HG02610 (cell line): ENCODE results near the gene ARHGAP22.
"Not testable (repeated sequence)": the region's sequence is repeated elsewhere in the genome, so short reads cannot be mapped to it uniquely, and the experiment has no call there.

Experiments used
- ATAC-seq: cut with Tn5 transposase; IDR thresholded peaks from one replicate; pipeline ENCODE4 v1.9.1; 2021; ENCODE audit warnings: mild to moderate bottlenecking, moderate library complexity; ENCODE audit not compliant: unreplicated experiment

Gene ARHGAP22

DNA sequence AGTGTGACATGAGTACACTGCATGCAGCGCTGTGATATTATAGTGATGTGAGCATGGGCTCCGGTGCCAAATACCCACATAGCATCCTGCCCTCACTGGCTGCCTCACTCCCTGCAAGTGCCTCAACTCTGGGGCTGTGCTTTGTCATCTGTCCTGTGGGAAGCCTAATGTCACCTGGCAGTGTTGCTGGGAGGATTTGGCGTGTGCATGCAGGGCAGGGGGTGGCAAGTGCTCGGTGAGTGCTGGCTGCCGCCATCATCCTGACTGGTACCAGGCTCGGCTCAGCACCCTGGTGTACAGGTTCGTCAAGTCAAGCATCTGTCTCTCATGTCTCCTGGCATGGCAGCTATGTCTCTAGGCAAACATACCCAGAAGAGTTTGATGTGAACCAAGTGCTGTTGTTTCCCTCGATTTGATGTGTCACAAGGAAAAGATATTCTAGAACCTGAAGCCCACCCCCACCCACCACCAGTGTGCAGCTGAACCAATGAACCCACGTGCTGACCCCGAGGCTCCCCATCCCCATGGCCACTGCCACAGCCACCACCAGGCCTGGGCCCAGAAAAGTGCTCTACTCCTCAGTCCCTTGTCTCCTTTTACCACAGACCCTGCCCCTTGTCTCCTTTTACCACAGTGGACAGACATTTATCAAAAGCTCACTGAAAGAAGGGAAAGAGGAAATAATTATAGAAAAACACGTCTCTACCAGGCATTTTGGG is 162.6 kb downstream of the ARHGAP22 start:
- no peak for ATAC-seq

DNA sequence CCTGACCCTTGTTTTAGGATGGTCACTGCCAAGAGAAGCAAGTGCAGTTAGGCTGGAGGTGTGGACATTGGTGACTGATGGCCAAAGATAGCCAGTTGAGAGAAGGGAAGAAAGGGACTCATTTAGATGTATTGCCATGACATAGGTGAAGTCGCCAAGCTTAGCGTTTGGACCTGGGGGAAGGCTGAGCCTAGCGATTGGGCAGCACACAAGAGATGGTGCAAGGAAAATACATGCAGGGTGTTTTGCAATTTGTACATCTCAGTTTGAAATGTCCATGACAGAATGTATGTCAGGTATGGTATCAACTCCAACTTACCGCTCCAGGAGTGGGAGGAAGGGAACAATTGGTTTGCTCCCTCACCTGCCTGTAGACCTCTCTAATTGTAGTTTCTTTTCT is 164.1 kb downstream of the ARHGAP22 start:
- no peak for ATAC-seq

DNA sequence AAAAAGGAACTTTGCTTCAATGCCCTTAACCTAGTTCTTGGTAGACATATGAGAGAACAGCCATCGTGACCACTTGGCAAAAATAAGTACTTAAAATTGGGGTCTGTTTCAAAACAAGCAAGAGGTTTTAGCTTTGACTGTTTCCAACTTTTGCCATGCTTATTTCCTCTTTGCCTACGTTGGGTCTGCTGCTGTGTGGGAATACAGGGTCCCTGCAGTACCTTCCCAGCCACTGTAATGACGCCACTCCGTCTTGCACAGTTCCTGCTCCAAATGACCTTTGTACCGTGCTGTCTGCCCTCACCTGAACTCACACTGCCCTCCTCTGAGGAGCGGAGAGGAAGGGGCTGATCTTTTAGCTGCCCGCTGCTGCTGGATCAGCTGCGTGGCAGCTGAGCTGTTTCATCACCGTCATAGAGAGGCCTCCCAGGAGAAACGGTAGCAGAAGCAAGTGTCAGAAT is 165.3 kb downstream of the ARHGAP22 start:
- ATAC-seq = no peak

DNA sequence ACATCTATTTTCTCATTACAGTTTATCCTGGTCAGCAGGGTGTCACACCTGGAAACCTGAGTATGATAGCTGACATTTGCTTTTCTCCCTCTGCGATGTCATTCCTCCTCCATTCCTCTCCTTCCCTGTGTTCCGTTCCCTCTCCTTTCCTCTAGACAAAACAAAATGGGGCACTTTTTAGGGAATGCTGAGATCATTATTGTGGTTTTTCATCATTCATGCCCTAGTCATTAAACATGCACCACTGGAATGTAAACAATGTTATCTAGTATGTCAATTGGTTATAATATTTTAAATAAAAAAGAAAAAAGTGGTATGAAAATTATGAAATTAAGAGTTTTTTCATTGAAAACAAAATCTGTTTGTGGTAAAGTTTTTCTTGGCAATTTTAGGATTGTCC is 165.8 kb downstream of the ARHGAP22 start:
- no peak for ATAC-seq

DNA sequence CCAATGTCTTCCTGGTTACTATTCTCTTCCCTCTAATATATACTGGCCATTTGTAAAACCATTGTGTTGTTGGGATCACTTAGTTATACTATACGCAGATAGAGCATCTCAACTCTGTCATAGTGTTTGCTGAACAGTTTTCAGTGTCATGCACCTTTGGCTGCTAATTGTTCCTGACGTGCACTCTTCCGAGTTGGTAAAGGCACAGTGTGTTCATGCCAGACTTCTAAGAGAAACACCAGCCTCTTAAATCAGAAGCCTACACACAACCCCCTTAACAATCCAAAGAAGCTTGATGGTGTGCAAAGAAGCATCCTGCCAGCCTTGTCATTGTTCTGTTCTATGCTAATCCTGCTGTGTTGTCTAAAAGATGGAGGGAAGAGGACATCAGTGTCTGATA is 167.3 kb downstream of the ARHGAP22 start:
- no peak for ATAC-seq

DNA sequence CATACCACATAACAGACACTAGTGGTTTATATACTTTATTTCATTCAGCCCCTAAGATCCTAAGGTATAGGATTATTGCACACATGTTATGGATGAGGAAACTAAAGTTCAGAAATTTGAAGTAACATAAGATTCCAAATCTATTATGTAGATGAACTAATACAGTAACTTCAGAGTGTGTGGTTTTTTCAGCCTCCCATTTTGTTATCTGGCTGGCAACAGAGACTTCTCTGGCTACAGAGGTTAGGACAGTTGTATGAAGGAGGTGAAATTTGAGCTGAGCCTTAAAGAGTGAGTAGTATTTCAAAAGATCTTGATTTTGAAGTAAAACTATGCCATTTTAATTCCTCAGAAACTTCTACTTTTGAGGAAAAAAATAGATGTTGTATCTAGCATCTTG is 173.0 kb downstream of the ARHGAP22 start:
- no peak for ATAC-seq

DNA sequence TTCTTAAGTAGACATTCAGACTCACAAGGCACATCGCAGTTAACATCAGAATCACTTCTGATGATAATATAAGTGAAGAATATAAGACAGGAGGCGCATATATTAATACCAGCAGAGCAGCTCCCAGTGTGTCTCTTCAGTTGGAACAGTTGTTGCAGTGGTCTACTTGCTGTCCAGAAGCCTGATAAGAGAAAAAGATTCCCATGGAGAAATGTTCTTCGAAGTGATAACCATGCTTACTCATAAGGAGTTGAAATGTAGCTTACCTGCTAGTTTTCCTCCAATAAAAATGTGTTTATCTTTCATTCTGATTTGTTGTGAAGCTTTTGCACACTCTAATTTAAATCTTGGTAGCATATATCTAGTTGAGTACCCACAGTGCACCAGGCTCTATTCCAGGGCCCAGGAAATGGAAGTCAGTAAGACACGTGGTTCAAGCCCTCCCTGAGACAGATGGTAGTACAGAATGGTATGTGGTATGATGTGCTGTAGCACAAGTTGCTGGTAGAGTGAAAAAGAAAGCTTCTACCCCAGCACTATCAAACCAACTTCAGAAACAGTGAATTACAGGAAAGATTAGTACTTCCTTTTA is 174.4 kb downstream of the ARHGAP22 start:
- no peak for ATAC-seq

DNA sequence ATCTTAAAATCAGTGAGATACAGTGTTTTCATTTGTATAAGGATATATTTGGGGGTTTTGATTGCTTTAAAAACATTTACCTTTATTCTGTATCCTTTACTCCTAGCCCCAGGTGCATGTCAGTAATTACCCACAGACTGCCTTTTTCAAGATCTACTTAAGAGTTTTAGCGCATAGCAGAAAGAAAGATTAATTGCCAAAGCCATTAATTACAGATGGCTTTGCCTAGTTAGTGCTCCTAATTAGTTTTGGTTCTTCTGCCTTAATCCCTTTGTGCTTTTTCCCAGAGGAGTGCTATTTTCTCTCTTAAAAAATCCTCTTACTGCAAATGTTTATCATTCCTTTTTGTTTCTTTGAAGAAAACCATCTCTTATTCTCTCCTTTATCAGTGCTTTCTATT is 175.6 kb downstream of the ARHGAP22 start:
- no peak for ATAC-seq

DNA sequence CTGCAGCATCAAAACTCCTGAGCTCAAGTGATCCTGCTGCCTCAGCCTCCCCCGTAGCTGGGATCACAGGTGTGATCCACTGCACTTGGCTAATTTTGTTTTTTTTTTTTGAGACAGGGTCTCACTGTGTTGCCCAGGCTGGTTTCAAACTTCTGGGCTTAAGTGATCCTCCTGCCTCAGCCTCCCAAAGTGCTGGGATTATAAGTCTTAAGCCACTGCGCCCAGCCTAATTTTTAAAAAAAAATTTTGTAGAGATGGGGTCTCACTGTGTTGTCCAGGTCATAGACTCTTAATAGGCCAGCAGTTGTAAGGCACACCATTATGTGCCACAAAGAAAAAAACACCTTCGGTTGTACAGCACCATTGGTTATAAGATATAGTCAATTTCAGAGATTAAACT is 176.0 kb downstream of the ARHGAP22 start:
- ATAC-seq = no peak

DNA sequence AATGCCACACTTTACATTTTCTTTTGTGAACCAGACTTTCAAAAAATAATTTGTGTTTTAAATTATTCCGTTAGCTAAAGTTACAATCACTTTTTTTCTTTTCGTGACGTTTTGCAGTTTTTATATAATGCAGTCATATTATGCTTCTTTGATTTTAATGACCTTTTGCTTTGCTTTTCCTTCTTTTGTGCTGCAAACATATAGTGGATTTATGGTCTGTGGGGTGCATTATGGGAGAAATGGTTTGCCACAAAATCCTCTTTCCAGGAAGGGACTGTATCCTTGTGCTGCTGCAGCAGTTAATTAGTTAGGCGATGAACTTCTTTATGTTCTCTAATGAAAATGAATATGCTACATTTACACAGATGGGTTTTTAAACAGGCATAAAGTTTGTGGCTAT is 181.0 kb downstream of the ARHGAP22 start:
- no peak for ATAC-seq

DNA sequence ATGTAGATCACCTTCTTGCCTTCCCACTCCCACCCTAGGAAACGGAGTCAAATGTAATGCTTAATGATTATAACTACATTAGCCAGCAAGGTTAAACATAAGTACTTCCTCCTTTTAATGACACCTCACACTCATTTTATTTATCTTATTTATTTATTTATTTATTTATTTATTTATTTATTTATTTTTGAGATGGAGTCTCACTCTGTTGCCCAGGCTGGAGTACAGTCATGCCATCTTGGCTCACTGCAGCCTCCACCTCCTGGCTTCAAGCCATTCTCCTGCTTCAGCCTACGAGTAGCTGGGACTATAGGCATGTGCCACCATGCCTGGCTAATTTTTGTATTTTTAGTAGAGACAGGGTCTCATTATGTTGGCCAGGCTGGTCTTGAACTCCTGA is 183.0 kb downstream of the ARHGAP22 start:
- not testable (repeated sequence) for ATAC-seq

DNA sequence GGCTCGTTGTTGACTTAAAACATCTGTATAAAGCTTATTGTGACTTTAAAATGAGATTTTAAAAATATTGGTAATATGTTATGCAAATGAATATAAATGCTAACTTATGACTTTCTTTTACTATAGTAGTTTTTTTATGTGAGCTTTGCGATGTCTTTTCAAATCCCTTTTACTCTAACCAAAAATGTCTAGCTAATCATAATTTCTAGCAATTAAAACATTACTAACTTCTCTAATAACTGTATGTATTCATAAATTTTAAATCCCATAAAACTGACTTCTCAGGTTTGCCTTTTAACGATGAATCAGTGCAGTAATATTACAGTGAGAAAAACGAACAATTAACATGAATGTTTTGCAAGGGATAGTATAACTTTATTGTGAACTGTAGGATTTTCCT is 185.2 kb downstream of the ARHGAP22 start:
- ATAC-seq = no peak

DNA sequence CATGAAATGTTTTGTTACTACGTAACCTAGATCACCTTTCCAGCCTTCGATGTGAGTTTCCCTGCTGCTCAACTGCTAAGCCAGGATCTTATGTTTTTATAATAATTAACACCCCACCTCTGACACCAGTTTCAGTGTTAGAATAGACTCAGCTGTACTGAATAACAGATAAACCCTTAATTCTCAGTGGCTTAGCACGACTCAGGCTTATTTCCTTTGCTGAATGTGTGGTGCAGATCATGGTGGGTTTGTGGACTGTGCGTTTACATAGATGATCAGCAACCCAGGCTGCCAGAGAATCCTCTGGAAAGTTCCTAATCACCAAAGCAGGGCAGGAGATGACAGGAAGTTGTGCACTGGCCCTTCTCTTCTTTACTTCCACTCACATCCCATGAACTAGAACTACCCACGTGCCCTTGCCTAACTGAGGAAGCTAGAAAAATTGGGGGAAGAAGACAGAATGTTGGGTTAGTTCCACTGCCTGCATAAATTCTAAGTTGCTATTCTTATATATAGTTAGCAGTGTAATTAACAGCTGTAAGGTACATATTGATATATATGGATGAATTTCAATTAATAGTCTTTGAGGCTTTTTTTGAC is 186.6 kb downstream of the ARHGAP22 start:
- no peak for ATAC-seq

DNA sequence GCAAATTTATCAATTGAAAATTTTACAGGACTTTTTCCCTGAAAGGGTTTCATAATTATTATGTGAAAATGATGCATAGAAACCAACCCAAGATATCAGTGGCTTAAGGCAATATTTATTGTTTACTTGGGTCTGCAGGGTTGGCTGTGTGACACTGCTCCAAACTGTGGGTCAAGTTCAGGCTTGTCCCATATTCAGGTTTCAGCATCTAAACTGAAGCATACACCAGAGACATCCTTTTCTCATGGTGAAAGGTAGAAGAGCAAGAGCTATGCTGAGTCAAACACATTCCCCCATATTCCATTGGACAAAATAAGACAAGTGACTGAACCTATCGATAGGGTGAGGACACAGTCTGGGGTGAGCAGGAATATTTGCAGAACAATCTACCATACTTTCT is 187.5 kb downstream of the ARHGAP22 start:
- ATAC-seq = no peak

DNA sequence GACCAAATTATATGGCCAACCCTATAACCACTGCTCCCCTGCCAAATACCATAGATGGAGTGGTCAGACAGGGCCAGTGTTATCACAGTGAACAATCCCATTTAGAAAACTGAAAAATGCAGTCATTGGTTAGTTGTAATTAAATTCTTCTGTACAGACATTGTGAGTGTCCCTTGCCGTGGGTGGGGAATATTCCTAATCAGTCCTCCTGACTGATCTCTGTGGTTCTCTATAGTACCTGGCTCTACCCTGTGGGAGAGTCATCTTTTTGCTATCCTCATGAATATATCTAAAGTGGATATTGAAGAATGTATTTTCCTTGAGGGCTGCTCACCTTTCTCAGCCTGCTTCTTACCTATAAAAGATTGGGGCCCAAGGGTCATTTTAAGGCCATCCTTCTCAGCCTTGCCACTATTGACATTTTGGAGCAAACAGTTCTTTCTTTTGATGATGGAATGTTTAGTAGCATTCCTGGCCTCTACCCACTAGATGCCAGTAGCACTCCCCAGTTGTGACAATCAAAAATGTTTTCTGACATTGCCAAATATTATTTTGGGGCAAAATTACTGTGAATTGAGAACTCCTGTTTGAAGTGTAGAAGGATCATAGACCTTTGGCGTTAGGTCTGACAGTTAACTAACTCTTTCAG is 188.2 kb downstream of the ARHGAP22 start:
- no peak for ATAC-seq

DNA sequence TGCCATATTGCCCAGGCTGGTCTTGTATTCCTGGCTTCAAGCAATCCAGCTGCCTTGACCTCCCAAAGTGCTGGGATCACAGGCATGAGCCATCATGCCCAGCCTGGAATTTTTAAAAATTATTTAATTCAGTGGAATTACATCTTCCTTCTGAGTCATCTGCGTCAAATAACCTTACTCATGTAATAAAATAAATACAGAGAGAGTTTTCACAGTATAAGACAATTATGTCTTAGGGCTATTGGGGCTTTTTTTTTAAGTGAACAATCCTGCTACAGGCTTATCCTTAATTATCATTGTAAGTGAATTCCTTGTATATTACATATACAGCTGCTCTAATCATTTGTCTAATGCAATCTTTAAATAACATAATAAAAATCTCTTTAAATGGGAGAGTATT is 190.1 kb downstream of the ARHGAP22 start:
- no peak for ATAC-seq

DNA sequence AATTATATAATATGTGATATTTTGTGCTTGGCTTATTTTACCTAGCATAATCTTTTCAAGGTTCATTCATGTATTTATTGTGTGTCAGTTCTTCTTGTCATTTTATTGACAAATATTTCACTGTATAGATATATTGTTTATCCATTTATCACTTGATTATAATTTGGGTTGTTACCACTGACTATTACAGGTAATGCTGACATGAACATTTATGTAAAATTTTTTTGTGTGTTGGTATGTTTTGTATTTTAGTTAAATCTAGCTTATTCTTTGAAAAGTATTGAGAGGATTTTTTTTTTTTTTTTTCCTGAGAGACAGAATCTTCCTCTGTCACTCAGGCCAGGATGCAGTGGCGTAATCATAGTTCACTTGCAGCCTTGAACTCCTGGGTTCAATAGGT is 190.7 kb downstream of the ARHGAP22 start:
- ATAC-seq = no peak

DNA sequence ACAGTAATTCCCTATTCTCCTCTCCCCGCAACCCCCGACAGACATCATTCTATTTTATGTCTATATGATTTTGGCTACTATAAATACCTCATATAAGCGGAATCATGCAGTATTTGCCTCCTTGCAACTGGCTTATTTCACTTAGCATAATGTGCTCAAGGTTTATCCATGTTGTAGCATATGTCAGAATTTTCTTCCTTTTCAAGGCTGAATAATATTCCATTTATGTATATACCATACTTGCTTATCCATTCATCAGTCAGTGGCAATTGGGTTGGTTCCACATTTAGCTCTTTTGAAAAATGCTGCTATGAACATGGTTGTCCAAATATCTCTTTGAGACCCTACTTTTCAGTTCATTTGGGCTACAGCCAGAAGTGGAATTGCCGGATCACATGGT is 191.9 kb downstream of the ARHGAP22 start:
- no peak for ATAC-seq

DNA sequence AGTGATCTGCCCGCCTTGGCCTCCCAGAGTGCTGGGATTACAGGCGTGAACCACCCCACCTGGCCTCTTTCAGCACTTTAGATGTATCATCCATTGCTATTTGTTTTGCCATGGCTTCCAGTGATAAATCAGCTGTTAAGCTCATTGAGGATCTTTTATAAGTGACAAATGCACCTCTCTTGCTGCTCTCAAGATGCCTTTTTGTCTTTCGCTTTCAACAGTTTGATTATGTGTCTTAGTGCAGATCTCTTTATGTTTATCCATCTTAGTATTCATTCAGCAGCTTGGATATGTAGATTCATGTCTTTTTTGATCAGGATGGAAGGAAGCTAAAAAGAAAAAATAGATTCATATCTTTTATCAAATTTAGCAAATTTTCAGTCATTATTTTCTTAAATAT is 192.8 kb downstream of the ARHGAP22 start:
- ATAC-seq = no peak

DNA sequence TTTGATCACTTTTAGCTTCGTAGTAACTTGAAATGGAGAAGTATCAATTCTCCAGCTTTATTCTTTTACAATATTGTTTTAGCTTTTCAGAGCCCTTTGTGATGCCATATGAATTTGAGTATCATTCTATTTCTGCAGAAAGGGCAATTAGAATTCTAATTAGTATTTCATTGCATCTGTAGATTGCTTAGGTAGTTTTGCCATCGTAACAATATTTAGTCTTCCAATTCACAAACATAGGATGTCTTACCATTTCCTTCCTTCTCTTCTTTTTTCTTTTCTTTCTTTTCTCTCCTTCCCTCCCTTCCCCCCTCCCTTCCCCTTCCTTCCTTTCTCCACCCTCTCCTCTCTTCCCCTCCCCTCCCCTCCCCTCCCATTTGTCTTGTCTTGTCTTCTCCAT is 193.4 kb downstream of the ARHGAP22 start:
- no peak for ATAC-seq

DNA sequence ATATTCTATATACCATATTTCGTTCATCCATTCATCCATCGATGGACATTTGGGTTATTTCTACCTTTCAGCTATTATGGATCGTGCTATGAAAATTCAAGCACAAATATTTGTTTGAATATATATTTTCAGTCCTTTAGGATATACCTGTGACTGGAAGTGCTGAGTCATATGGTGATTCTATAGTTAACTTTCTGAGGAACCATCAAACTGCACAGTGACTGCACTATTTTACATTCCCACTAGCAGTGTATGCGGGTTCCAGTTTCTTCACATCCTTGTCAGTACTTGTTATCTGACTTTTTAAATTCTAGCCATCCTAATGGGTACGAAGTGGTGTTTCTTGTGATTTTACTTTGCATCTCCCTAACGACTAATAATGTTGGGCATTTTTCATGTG is 194.4 kb downstream of the ARHGAP22 start:
- no peak for ATAC-seq

DNA sequence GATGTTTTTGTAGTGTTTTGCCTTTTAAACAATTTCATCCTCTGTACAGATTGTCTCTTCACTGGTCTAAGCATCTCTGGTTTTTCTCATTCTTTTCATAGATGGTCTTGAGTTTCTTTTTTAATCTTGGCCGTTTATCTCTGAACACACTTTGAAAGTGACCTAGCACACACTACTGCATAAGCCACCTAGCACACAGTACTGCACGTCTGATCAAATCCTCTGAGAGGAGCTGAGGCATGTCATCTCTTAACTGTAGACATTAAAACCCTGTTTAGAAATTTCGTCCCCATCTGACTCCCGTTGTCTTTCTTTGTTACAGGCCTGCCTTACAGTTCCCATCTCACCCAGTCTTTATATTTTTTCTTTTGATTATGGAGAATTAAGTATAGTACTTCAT is 198.2 kb downstream of the ARHGAP22 start:
- no peak for ATAC-seq
